Measurements from ENCODE around the gene FHIT.

FHIT gene

GRCh38 chr3:59753808-59754450, 1497.3 kb downstream of the FHIT start:
- TF ChIP-seq CTCF (IDR thresholded peaks at IDR 0.05; ENCODE audit: low read depth, low read length): no peak
- no peak overlapping the region for H3K4me3 ChIP-seq (ENCODE audit: low read depth, low read length)

- no peak overlapping the region for H3K4me3 ChIP-seq (ENCODE audit: low read depth, low read length)
- TF ChIP-seq CTCF (IDR thresholded peaks at IDR 0.05; ENCODE audit: low read depth, low read length): no peak
Observed at GRCh38 chr3:59752925-59753324, 1498.3 kb downstream of the FHIT start.

- H3K4me3 ChIP-seq (ENCODE audit: low read depth, low read length): no peak overlapping the region
- no peak for TF ChIP-seq CTCF (IDR thresholded peaks at IDR 0.05; ENCODE audit: low read depth, low read length)
Observed at GRCh38 chr3:59751606-59752005, 1499.6 kb downstream of the FHIT start.

- no peak for TF ChIP-seq CTCF (IDR thresholded peaks at IDR 0.05; ENCODE audit: low read depth, low read length)
- no peak overlapping the region for H3K4me3 ChIP-seq (ENCODE audit: low read depth, low read length)
Observed at GRCh38 chr3:59750391-59750790, 1500.9 kb downstream of the FHIT start.

GRCh38 chr3:59749291-59749690, 1502.0 kb downstream of the FHIT start:
- H3K4me3 ChIP-seq (ENCODE audit: low read depth, low read length): no peak overlapping the region
- no peak for TF ChIP-seq CTCF (IDR thresholded peaks at IDR 0.05; ENCODE audit: low read depth, low read length)

GRCh38 chr3:59746585-59746984, 1504.7 kb downstream of the FHIT start:
- TF ChIP-seq CTCF (IDR thresholded peaks at IDR 0.05; ENCODE audit: low read depth, low read length): no peak

GRCh38 chr3:59737241-59737640, 1514.0 kb downstream of the FHIT start:
- no peak for TF ChIP-seq CTCF (IDR thresholded peaks at IDR 0.05; ENCODE audit: low read depth, low read length)
- no peak overlapping the region for H3K4me3 ChIP-seq (ENCODE audit: low read depth, low read length)

More at GRCh38 chr3:59746585-59746984, 1504.7 kb downstream of the FHIT start:
- no peak overlapping the region for H3K4me3 ChIP-seq (ENCODE audit: low read depth, low read length)
